HepG2 (cell line): ENCODE measurements around the gene PRR5L. TPM values are rescaled to one million over a fixed set of nuclear protein-coding genes. Genes with fewer than 3 reads are reported as not detected.

Source experiments
- ATAC-seq: fragments of 200-7000 bp; cut with Tn5 transposase; 3 replicates; pipeline ENCODE4 v1.9.1; 2020; ENCODE audit warnings: mild to moderate bottlenecking, moderate library complexity
- BruUV-seq: library from RNA; stranded (reverse); fragments of 400-500 nt; replicated peaks from 2 replicates; lab custom pipeline; 2021; lab: Mats Ljungman, UMichigan
- CTCF ChIA-PET: fragments of 300-600 bp; formaldehyde crosslinking; extraction: SDS; loops from one replicate; lab custom pipeline; 2021; ENCODE audit warnings: low total read pairs, inconsistent platforms, low intra/inter-chr PET ratio; lab: Yijun Ruan, JAX
- POLR2A ChIA-PET: fragments of 350-600 bp; sonication (Branson Sonifier 250); formaldehyde crosslinking; loops from one replicate; lab custom pipeline; 2020; ENCODE audit warnings: antibody characterized with exemption, inconsistent platforms; lab: Yijun Ruan, JAX
- DNase-seq: peaks from one replicate; pipeline ENCODE4 v3.0.0-alpha.2; 2015; ENCODE audit warnings: low spot score
- FAIRE-seq: peaks from 3 replicates; lab custom pipeline; 2011; peaks lifted over from hg19 to GRCh38; lab: Jason Lieb, UNC
- H2AFZ ChIP-seq: one replicate; pipeline ENCODE4 v1.6.1; 2011; ENCODE audit warnings: low read length, inconsistent platforms
- H3K27ac ChIP-seq: fragments of 300-600 bp; 3 replicates; pipeline ENCODE4 v1.8.0; 2011; ENCODE audit warnings: mixed run types, mild to moderate bottlenecking, mixed read lengths, low read length, inconsistent platforms; ENCODE audit not compliant: insufficient read depth; ENCODE audit errors: extremely low read length
- H3K27me3 ChIP-seq, 2 experiments: fragments of 200-600 bp in 1 of 2; 2 replicates in 1 of 2; 3 replicates in 1 of 2; pipeline versions ENCODE4 v1.6.0 to v1.8.0; 2011; ENCODE audit warnings: low read length in 2 of 2, mild to moderate bottlenecking in 2 of 2, moderate library complexity in 2 of 2, inconsistent platforms in 1 of 2; ENCODE audit not compliant: insufficient read depth in 2 of 2, control insufficient read depth in 1 of 2
- H3K36me3 ChIP-seq, 2 experiments: fragments of 200-600 bp in 1 of 2; replicated peaks in 1 of 2; 2 replicates in 1 of 2; 3 replicates in 1 of 2; pipeline versions ENCODE4 v1.5.1 to v1.8.0; 2011; ENCODE audit warnings: low read length in 2 of 2, inconsistent platforms in 1 of 2; ENCODE audit not compliant: insufficient read depth in 2 of 2, control insufficient read depth in 1 of 2
- H3K4me1 ChIP-seq: 2 replicates; pipeline ENCODE4 v1.5.1; 2012; ENCODE audit warnings: low read length, inconsistent platforms; ENCODE audit not compliant: insufficient read depth
- H3K4me2 ChIP-seq: 2 replicates; pipeline ENCODE4 v1.6.0; 2011; ENCODE audit warnings: low read depth, low read length, inconsistent platforms
- H3K4me3 ChIP-seq, 3 experiments: fragments of 200-600 bp in 1 of 3; sonication (generic), shearing (Covaris generic) in 1 of 3; replicated peaks in 1 of 3; 2 replicates each; pipeline ENCODE4 v1.5.1; 2011 to 2016; ENCODE audit warnings: low read length in 3 of 3, inconsistent platforms in 2 of 3, low read depth in 2 of 3, mild to moderate bottlenecking in 2 of 3, control low read depth in 1 of 3, mixed read lengths in 1 of 3; ENCODE audit not compliant: insufficient read depth in 1 of 3
- H3K79me2 ChIP-seq: one replicate; pipeline ENCODE4 v1.6.1; 2011; ENCODE audit warnings: low read length, inconsistent platforms; ENCODE audit not compliant: insufficient read depth
- H3K9ac ChIP-seq: 2 replicates; pipeline ENCODE4 v1.6.0; 2011; ENCODE audit warnings: mild to moderate bottlenecking, low read depth, low read length, inconsistent platforms; ENCODE audit not compliant: insufficient read depth
- H3K9me3 ChIP-seq: 2 replicates; pipeline ENCODE4 v1.5.1; 2012; ENCODE audit warnings: mild to moderate bottlenecking, low read length
- H4K20me1 ChIP-seq: 2 replicates; pipeline ENCODE4 v1.6.0; 2011; ENCODE audit warnings: inconsistent platforms, mild to moderate bottlenecking, low read length, moderate library complexity; ENCODE audit not compliant: insufficient read depth
- CTCF ChIP-seq: sonication (generic); formaldehyde crosslinking; IDR thresholded peaks from 2 replicates; pipeline ENCODE4 v1.5.0; 2020; ENCODE audit warnings: mild to moderate bottlenecking, missing genetic modification reagents, moderate library complexity
- ELK4 ChIP-seq: sonication (generic); formaldehyde crosslinking; IDR thresholded peaks from 2 replicates; pipeline ENCODE4 v1.9.0; 2021; ENCODE audit warnings: missing genetic modification reagents, borderline replicate concordance
- ETV5 ChIP-seq: IDR thresholded peaks from 2 replicates; pipeline ENCODE4 v1.6.1; 2018; ENCODE audit warnings: missing biosample characterization, missing genetic modification reagents, inconsistent platforms, borderline replicate concordance
- RBM39 ChIP-seq: fragments of 200-400 bp; formaldehyde crosslinking; IDR thresholded peaks from one replicate; pipeline ENCODE4 v1.6.1; 2018; ENCODE audit warnings: antibody characterized with exemption, mild to moderate bottlenecking, low read depth, low read length; ENCODE audit not compliant: poor library complexity, severe bottlenecking
- REL ChIP-seq: sonication (generic); formaldehyde crosslinking; conservative IDR thresholded peaks from 2 replicates; pipeline ENCODE4 v1.8.0; 2022; ENCODE audit warnings: mild to moderate bottlenecking, missing genetic modification reagents, moderate library complexity
- SP5 ChIP-seq: IDR thresholded peaks from 2 replicates; pipeline ENCODE4 v1.6.1; 2016; ENCODE audit warnings: low read depth, borderline replicate concordance
- TBL1XR1 ChIP-seq: fragments of 150-350 bp; IDR thresholded peaks from 2 replicates; pipeline ENCODE4 v1.6.1; 2014; ENCODE audit warnings: borderline replicate concordance, low read length; ENCODE audit not compliant: partially characterized antibody
- TRIM22 ChIP-seq: fragments of 450-650 bp; IDR thresholded peaks from 2 replicates; pipeline ENCODE4 v1.6.1; 2017
- ZBTB4 ChIP-seq: sonication (generic); formaldehyde crosslinking; IDR thresholded peaks from 2 replicates; pipeline ENCODE4 v1.4.0; 2020; ENCODE audit warnings: missing genetic modification reagents, mild to moderate bottlenecking, borderline replicate concordance
- ZNF281 ChIP-seq: sonication (generic); formaldehyde crosslinking; IDR thresholded peaks from 2 replicates; pipeline ENCODE4 v1.4.0; 2020; ENCODE audit warnings: missing genetic modification reagents, borderline replicate concordance
- ZNF547 ChIP-seq: sonication (generic); formaldehyde crosslinking; IDR thresholded peaks from 2 replicates; pipeline ENCODE4 v1.5.1; 2020; ENCODE audit warnings: mild to moderate bottlenecking, missing genetic modification reagents
- ZNF577 ChIP-seq: sonication (generic); formaldehyde crosslinking; IDR thresholded peaks from 2 replicates; pipeline ENCODE4 v1.4.0; 2020; ENCODE audit warnings: mild to moderate bottlenecking, low read depth, missing genetic modification reagents, borderline replicate concordance
- ZNF883 ChIP-seq: sonication (generic); formaldehyde crosslinking; IDR thresholded peaks from 2 replicates; pipeline ENCODE4 v1.5.1; 2020; ENCODE audit warnings: mild to moderate bottlenecking, missing genetic modification reagents; ENCODE audit errors: not compliant biosample characterization
- WGBS: methylation state at CpG from one replicate; pipeline ENCODE4 v1.1.6; 2017; ENCODE audit warnings: low lambda C conversion rate; 5-methylcytosine and 5-hydroxymethylcytosine counted together
- in situ Hi-C: cut with HindIII; loops from 2 replicates; pipeline ENCODE4 v1.10.0; 2017; ENCODE audit warnings: low pct_unique_long_range_greater_than_20kb; ENCODE audit not compliant: extremely low pct_ligation_motif_present
- intact Hi-C: fragments of 100-400 bp; cut with micrococcal nuclease; formaldehyde crosslinking; loops from one replicate; pipeline ENCODE4 v1.10.0; 2022; ENCODE audit not compliant: unreplicated experiment
- polyA plus RNA-seq, 8 experiments: library from polyadenylated mRNA; depleted of rRNA in 3 of 8; stranded (reverse) in 7 of 8; unstranded in 1 of 8; fragments of >200 nt; fragmentation: Illumina TruSeq in 4 of 8; extraction: Trizol in 4 of 8; gene quantifications; 2 replicates each; pipeline versions ENCODE4 v1.2.1 to v1.2.3, GENCODE V29; 2011 to 2016; ENCODE audit warnings: low read depth in 4 of 8, missing spikeins in 1 of 8, mixed read lengths in 1 of 8; ENCODE audit not compliant: insufficient read depth in 1 of 8
- total RNA-seq, 5 experiments: library from RNA; depleted of rRNA; stranded (reverse); fragments of >200 nt; fragmentation: Illumina TruSeq; extraction: Trizol; gene quantifications; 2 replicates each; pipeline ENCODE4 v1.2.3, GENCODE V29; 2016; ENCODE audit warnings: low read depth in 1 of 5

The PRR5L gene
- total and polyA plus RNA-seq, 2 of the 13 experiments (the other 11 are each of a cell fraction or from before 2014, with no cell fraction given), result 0.16 TPM; not detected in 1

GRCh38 chr11:36306888-36307287 is 10.8 kb downstream of the PRR5L start:
- no peak overlapping the region for H3K4me3 ChIP-seq
- H3K36me3 ChIP-seq, result no peaks in the 10 kb centered on the region
- intact Hi-C loops (loop anchor here (1.0 kb wide), 2 partner anchors 171 to 185 kb away; no protein-coding TSS in a partner anchor), in situ Hi-C loops (loop anchor here (10.0 kb wide), 1 partner anchor 168 kb away; no protein-coding TSS in a partner anchor)
- no peaks in the 10 kb centered on the region for H3K79me2 ChIP-seq
- FAIRE-seq (no peak), DNase-seq (peak; percentile 36), ATAC-seq (peak; percentile 36; the same call in 2 of the 3 replicates)
- POLR2A ChIA-PET, result no interaction called here
- no peak overlapping the region for H3K27ac ChIP-seq
- 31% methylated on average over 3 of the region's 3 CpGs for WGBS
- H3K4me2 ChIP-seq, result no peak overlapping the region
- no peaks in the 10 kb centered on the region for H3K27me3 ChIP-seq
- no TSS peak for BruUV-seq
- H3K9ac ChIP-seq, result no peak overlapping the region
- no peak overlapping the region for H2AFZ ChIP-seq
- H4K20me1 ChIP-seq, result no peaks in the 10 kb centered on the region
- no peaks in the 10 kb centered on the region for H3K4me1 ChIP-seq
- CTCF ChIA-PET, result interaction anchor here (1.6 to 1.9 kb wide), 2 partner anchors 172 to 186 kb away, joined by 13 to 18 read pairs; no protein-coding TSS in a partner anchor
- no peaks in the 10 kb centered on the region for H3K9me3 ChIP-seq
- TF ChIP-seq TBL1XR1, result no peak
- no peak for TF ChIP-seq ZNF547 (CRISPR knock-in tag)
- TF ChIP-seq SP5 (CRISPR knock-in tag), result no peak
- TF ChIP-seq ELK4 (CRISPR knock-in tag), result no peak
- no peak for TF ChIP-seq ZNF577 (CRISPR knock-in tag)
- no peak for TF ChIP-seq RBM39
- no peak for TF ChIP-seq REL
- TF ChIP-seq ZBTB4 (CRISPR knock-in tag), result no peak
- TF ChIP-seq ZNF883, result no peak
- no peak for TF ChIP-seq ETV5 (CRISPR knock-in tag)
- peak; percentile 45; the same call in 1 of the 2 replicates for TF ChIP-seq CTCF (CRISPR knock-in tag)
- TF ChIP-seq ZNF281 (CRISPR knock-in tag), result no peak
- TF ChIP-seq TRIM22, result no peak
